DMS53 treated with DMSO at 0.1 percent for 48 hours (cell line): Measurements from ENCODE around the gene TBC1D16.
"Not testable (repeated sequence)": the region's sequence is repeated elsewhere in the genome, so short reads cannot be mapped to it uniquely, and the experiment has no call there.

Experiments
- DNase-seq: peaks from one replicate; lab custom pipeline; 2025; ENCODE audit not compliant: unreplicated experiment; lab: John Stamatoyannopoulos, UW

Gene TBC1D16

GRCh38 chr17:80003969-80004368 lies 31.7 kb downstream of the TBC1D16 start:
- no peak for DNase-seq

DNA sequence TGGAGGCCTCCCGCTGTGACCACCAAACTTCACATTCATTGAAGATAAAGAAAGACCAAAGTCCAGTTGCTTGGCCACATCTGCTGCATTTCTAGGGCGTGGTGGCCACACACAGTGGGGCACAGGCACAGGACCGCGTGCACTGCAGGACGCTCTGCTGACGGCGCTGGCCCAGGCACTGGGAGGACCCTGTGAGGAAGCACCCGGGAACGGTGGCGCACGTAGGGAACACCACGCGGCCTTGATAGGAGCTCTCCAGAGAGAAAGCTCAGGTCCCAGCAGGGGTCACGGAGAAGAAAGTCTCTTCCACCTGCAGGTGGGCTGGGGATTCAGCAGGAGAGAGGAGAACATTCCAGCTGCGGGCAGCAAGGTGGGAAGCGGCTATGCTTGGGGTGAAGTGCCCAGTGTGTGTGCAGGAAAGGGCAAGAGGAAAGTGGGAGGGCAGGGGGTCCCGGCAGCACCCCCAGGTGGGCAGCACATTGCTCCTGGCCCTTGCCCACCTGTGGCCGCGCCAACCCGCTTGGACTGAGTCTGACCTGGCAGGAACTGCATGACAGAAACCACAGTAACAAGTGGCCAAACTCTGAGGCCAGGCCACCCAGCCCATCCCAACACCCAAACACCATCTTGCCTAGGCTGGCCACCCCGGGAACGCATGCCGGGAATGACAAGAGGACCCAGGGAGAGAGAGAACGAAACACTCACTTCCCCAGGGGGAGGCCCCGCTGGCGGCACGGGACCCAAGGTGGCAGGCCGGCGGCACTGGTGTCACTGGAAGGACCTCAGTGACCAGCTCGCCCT lies 32.8 kb downstream of the TBC1D16 start:
- DNase-seq = no peak

DNA sequence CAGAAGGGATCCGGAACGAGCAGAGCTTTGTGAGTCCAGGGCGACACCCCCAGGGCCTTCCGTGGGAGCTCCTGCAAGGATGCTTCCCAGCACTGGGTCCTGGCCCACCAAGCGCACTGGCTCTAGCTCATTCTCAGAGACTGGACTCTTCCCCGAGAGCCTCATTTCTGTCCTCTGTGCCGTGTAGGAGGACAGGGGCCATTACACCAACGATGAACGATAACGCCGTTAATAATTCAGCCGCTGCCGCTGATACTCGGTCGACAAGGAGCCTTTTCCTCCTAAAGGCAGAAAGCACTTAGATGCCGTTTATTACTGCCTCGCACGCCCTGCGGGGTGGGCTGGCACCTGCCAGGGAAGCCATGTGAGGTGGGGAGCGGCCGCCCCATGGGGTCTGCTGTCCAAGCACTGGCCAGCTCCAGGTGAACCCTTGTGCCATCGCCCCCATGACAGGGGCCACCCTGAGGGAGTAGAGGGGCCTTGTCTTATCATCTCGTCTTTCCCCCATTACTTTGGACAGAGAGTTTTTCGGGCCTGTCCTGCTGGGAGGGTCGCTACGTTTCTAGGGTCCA lies 33.5 kb downstream of the TBC1D16 start:
- DNase-seq = no peak

DNA sequence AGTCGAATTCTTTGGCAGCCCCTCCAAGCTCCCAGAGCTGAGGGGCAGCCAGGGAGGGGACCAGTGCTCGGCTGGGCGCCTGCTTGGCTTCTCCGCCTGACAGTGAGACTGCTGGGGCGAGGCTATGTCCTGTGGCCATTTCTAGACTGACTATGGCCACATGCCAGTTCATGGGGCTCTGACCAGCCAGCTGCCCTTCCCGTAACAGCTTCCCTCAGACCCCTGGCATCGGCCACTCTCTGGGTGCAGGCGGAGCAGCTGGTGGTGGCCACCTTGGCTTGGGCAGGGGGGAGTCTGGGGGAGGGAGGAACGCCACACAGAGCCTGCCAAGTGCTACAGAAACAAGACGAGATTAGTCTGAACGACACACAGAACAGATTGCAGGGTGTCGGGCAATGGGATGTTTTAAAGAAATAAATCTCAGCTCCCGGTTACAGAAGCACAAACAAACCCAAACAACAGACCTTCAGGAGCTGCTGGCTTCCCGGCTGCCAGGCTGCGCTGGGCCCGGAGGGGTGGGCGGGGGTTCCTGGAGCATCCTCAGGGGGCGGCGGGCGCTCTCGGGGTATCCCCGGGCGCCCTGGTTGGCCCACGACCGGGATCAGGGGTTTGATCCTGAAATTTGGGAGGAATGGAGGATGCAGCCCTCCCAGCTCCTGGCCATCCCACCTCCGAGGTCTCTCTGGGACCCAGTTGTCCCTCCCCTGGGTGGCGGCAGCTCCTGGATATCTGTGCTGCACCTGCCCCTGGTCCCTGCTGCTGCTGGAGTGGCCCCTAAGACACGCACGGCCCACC lies 34.5 kb downstream of the TBC1D16 start:
- DNase-seq = no peak

DNA sequence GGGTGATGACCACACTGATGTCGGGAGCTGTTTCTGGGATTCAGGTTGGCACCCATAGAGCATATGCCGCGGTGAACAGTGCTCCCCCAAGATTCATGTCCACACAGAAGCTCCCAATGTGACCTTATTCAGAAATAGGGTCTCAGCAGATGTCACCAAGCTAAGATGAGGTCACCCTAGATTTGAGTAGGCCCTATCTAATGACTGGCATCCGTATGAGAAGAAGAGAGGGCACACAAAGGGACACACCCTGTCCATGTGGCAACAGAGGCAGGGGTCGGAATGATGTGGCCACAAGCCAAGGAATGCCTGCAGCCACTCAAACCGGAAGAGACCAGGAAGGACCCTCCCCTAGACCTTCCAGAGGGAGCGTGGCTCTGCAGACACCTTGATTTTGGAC lies 35.5 kb downstream of the TBC1D16 start:
- no peak for DNase-seq

DNA sequence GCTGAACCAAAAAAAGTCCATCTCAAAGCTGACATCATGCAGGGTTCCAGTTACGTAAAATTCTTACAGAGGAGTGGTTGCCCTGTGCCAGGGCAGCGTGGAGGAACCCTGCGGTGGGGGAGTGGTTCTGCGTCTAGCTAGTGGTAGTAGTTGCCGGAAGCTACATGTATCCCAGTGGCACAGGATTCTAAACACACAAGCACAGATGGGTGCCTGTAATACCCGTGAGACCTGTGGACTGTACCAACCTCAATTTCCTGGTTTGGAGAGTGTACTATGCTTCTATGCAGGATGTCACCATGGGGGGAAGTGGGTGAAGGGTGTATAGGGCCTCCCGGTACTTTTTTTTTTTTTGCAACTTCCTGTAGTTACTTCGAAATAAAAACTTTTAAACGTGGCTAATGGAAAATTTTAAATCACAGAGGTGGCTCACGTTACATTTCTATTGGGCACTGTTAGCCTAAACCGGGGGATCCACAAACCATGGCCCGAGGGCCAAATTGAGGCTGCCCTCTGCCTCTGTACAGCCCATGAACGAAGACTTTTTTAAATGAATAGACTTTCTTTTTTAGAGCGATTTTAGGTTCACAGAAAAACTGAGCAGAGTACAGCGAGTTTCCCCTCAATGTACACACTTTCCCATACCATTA lies 38.5 kb downstream of the TBC1D16 start:
- DNase-seq = no peak

GRCh38 chr17:79996291-79996690 lies 39.4 kb downstream of the TBC1D16 start:
- no peak for DNase-seq

DNA sequence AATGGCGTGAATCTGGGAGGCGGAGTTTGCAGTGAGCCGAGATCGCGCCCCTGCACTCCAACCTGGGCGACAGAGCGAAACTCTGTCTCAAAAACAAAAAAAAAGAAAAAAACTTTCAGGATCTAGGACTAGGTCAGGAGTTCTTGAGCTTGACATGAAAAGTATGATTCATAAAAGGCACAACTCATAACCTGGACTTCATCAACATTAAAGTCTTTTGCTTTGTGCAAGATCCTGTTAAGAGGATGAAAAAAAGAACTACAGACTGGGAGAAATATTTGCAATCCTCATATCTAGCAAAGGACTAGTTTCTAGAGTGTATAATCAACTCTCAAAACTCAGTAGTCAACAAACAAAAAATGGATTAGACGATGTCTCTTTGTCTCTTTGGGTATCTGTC lies 40.0 kb downstream of the TBC1D16 start:
- DNase-seq = no peak

DNA sequence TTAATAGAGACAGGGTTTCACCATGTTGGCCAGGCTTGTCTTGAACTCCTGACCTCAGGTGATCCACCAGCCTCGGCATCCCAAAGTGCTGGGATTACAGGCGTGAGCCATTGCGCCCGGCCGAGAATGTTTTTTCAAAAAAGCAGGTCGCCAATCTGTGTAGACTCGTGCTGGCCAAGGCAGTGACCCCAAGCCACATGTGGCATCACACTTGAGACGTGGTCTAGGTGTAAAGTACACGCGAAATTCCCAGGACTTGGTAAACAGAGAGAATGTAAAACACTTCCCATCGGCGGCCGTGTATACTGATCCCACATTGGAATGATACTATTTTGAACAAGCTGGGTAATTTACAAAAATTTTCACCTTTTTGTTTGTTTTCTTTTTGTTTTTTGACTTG lies 41.1 kb downstream of the TBC1D16 start:
- DNase-seq = no peak

GRCh38 chr17:79994228-79994569 lies 41.5 kb downstream of the TBC1D16 start:
- DNase-seq = not testable (repeated sequence)

DNA sequence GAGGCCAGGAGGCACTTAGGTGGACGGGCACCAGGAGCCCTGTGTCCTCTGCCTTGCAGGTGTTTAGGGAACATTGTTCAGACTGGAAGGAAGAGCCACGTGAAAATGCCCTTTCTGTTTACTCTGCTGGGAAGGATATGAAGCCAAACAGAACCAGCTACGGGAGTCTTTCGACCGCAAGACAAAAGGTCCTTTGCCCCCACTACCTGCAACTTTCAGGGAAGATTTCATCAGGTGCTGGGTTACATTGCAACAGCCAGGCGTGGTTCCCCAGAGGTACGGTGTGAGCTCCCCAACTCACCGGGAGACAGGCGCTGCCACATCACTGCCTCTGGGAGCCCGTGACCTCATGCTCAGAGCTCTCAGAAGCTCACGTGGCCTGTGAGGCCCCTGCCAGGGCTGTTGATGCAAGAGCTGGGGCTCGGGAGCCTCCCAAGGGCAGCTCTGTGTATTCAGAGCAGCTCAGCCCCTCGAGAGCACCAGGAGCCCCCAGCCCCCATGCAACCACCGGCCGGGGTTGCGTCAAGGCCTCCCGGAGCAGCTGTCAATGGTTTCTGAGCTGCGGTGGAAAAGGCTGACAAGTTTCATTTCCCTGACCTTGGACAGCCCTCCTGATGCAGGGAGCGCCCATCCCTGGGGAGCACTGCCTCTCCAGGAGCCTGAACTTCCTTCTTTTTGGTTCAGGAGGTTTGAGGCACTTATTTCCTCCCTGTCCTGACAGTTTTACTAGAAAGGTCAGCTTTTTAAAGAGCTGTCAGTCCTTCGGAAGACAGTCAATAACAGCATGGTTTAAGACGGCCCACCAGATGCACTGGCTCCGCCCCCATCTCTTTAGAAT lies 42.1 kb downstream of the TBC1D16 start:
- peak; percentile 88 for DNase-seq

- DNase-seq = peak; percentile 41
Measured at GRCh38 chr17:79992649-79993389, 42.9 kb downstream of the TBC1D16 start.

DNA sequence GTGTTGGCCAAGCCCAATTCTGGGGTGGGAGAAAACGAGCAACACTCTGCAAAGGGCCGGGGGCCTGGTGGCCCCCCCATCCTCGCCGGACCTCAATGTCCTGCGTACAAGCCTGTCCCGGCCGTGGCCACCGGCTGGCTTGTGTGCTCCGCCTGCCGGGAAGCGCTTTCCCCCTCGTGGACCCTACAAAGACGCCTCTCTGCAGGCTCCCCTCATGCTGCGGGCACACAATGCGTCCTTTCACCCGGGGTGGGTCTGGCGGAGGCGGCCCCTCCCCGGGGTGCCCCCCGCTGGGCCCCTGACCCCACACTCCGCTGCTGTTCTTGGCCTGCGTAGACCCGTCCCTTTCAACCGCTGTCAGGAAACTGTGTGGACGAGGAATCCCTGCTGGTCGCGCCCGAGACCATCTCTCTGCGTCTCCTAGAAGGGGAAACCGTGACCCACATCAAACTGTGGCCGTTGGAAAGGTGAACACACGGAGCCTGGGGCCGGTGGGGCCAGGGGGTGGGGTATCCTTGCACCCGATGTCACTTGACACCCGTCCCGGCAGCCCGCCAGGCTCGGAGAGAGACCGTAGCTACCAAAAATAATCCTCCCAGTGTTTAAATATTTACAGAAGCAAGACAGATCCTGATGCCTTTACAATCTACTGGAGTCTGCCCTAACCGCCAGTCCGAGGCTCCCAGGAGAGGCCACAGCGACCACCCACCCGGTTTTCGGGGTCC lies 43.6 kb downstream of the TBC1D16 start:
- DNase-seq = peak; percentile 56

- DNase-seq = peak; percentile 70
Measured at GRCh38 chr17:79991140-79991923, 44.3 kb downstream of the TBC1D16 start.

GRCh38 chr17:79990704-79991103 lies 45.0 kb downstream of the TBC1D16 start:
- no peak for DNase-seq

DNA sequence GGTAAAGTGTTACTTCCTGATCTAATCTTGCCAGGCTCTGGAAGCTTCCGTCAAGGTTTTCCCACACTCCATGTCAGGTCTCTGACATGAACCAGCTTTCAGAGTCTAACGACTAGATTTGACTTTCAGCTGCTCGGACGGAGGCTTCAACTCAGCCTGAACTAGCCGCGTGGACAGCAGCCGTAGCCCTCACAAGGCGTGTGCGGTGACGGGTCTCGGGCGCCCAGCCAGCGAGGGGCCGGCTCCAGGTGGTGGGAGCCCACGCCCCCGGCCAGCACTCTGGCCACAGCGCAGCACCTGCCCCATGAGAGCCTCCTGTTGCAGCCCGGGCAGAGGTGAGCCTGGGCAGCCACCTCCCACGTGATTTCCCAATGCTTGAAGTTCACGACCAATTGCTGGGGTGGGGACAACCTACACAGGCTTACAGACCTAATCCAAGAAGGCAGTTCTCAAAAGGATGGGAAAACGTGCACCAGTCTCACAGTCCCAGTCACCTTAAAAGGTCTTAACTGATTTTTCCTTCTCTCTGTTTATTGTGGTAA lies 45.5 kb downstream of the TBC1D16 start:
- no peak for DNase-seq

DNA sequence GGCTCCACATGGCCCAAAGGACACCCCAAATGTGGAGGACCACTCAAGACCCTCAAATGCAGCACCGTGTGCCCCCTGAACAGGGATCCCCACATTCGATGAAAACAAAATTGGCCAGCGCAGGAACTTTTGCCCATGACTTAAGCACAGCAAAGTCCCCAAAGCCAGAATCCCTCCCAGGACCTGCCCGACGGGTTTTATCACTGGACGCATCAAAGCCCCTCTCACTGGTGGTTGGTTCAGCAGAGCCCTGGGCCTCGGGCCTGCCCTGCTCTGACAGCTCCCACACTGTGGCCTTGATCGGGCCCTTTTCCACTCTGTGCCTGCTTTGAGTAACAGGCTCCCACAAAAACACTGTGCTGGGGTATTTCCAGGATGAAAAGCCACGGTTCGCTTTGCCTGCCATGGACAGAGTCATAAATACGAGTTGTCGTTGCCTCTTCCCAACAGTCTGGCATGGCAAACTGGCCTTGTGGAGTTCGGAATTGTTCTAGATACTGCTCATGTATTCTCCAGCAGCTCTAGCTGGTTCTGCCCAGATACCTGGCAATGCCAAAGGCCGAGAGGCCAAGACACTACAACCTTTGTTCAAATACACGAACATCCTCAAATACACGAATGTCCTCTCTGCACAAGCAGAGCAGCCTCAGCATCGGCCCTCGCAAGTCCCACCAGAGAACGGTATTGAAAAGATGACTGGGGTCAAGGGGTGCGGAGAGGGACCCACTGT lies 46.4 kb downstream of the TBC1D16 start:
- no peak for DNase-seq
